Measurements from ENCODE around the gene FHAD1. TPM values are rescaled to one million over a fixed set of nuclear protein-coding genes. Genes with fewer than 3 reads are reported as not detected.
"Not testable (repeated sequence)": the region's sequence is repeated elsewhere in the genome, so short reads cannot be mapped to it uniquely, and the experiment has no call there.

FHAD1 gene
- total RNA-seq, 1 experiment from 2014 or later: 0.87 TPM

GRCh38 chr1:15412843-15413242, 165.8 kb downstream of the FHAD1 start:
- no peak for DNase-seq (ENCODE audit: low read depth)

GRCh38 chr1:15413563-15414444, 166.8 kb downstream of the FHAD1 start:
- no peak for DNase-seq (ENCODE audit: low read depth)

GRCh38 chr1:15414445-15414983, 167.5 kb downstream of the FHAD1 start:
- no peak for DNase-seq (ENCODE audit: low read depth)

- DNase-seq (ENCODE audit: low read depth): peak; percentile 93
Observed at GRCh38 chr1:15417059-15417934, 170.3 kb downstream of the FHAD1 start.

DNA sequence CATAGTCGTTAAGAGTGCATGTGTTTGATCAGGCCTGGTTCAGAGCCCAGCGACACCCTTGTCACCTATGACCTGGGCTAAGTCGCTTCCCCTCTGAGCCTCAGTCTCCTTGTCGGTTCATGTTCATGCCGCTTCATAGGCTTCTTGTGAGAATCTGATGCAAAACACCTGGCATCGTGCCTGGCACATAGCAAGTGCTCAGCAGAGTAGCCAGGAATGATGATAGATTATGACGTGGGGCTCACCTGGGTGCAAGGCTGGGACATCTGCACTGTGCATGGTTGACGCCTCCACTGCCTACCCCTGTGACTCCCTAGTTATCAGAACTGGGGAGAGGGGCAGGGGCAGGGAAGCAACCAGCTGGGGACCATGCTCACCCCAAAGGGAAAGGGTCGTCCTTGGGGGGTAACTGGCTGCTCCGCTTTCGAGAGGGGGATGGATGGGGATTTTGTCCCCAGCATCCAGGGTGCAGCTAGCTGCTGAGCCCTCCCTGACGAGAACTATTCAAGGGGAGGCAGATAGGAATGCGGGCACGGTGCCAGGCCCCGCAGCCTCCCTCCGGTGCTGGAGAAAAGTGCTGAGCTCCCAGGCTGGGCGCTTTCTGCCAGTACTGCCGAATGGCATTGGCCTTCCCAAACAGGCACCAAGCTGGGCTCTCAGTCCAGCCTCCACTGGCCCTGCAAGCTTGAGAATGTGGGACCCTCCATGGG, 171.9 kb downstream of the FHAD1 start:
- DNase-seq (ENCODE audit: low read depth): no peak

DNA sequence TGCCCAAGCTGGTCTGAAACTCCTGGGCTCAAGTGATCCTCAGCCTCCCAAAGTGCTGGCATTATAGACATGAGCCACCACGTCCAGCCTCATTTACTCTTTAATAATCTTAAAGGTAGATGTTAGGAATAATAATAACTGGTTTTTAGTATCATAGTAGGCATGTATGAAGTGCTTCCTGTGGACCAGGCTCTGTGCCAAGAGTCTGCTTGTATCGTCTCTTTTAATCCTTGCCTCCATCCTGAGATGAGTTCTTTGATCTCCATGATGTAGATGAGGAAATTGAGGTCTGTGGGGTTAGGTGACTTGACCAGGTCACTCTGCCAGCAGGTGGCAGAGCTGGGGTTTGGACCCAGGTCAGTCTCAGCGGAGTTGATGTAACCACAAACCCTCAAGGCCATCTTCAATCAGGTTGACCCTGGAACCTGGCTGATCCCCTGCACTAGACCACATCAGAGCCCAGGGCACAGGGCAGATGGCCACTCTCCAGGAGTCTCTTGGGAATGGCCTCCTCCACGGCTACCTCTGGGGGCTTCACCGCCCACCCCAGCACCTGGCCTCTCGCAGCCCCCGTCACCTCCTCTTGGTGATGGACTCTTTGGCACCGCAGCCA, 173.9 kb downstream of the FHAD1 start:
- no peak for DNase-seq (ENCODE audit: low read depth)

DNA sequence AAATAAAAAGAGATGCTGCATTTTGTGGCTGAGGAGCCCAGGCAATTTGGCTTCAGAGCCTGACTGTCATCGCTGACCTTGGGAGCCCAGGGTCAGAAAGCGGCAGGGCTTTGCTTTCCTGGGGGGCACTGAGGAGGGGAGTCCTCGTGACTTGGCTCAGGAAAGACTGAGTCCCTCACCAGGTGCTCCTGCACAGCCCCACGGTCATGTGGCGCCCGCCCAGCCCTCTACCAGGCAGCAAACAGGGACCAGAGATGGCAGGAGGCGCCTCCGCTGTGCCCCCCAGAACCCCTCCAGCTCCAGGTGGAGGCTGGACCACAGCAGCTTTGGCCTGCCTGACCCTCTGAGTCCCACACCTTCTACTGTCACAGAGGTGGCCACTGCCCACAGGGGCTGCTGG, 175.8 kb downstream of the FHAD1 start:
- DNase-seq (ENCODE audit: low read depth): no peak

DNA sequence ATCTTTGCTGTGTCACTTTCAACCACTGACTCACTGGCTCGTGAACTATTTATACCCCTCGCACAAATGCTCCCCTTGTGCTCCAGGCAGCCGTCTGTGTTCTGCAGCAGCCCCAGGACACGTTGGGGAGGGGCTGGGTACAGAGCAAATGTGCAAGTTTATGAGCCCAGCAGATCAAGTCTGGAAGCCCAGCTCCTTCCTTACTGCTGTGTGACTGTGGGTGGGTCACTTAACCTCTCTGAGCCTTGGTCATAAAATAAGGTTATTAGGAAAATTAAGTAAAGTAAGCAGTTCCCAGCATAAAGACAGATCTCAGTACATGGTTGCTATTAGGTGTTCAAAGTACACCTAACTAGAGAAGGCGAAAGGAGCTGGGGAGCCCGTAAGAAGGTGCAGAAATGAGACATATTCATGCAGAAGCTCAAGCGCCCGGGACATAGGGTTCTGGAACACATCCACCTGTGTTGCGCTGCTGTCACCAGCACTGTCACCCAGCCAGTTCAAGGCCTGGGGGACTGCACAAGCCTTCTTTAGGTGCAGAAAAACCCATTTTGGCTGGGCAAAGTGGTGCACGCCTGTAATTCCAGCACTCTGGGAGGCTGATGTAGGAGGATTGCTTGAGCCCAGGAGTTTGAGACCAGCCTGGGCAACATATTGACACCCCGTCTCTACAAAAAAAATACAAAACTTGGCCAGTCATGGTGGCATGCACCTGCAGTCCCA, 176.5 kb downstream of the FHAD1 start:
- DNase-seq (ENCODE audit: low read depth): no peak

DNA sequence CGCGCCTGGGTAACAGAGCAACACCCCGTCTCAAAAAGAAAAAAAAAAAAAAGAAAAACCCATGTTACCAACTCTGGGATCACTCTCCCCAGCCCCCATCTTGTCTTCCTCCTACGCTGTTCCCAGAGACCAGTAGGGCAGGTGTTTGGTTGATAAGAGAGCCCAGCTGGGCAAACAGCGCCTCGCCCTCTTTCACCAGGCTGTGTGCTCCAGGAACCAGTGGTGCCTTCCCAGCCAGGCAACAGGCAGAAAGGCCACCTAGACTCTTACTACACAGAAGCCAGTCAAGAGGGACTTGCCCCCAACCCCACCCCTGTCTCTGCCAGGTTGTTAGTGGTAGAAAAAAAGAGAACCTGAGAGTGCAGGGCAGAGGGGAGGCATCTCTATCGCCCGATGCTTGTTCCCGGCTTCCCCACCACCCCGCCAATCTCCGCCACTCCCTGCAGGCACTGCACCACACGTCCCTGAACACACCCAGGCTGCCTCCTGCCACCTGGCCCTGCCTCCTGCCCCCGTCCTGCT, 177.2 kb downstream of the FHAD1 start:
- no peak for DNase-seq (ENCODE audit: low read depth)

DNA sequence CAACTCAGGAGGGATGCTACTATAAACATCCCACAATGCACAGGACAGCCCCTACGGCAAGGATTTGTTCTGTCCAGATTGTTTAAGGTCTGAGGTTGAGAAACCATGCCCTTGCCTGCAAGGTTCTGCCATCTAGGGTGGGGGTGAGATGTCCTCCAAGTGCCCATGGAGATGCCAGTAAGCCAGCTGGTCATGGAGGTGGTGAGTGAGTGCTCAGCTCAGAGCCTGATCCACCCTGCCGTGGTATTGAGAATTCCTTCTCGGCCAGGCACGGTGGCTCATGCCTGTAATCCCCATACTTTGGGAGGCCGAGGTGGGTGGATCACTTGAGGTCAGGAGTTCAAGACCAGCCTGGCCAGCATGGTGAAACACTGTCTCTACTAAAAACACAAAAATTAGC, 178.0 kb downstream of the FHAD1 start:
- DNase-seq (ENCODE audit: low read depth): no peak

GRCh38 chr1:15425521-15425920, 178.5 kb downstream of the FHAD1 start:
- DNase-seq (ENCODE audit: low read depth): no peak

GRCh38 chr1:15425958-15426357, 178.9 kb downstream of the FHAD1 start:
- no peak for DNase-seq (ENCODE audit: low read depth)

- no peak for DNase-seq (ENCODE audit: low read depth)
Observed at GRCh38 chr1:15426492-15427279, 179.7 kb downstream of the FHAD1 start.

DNA sequence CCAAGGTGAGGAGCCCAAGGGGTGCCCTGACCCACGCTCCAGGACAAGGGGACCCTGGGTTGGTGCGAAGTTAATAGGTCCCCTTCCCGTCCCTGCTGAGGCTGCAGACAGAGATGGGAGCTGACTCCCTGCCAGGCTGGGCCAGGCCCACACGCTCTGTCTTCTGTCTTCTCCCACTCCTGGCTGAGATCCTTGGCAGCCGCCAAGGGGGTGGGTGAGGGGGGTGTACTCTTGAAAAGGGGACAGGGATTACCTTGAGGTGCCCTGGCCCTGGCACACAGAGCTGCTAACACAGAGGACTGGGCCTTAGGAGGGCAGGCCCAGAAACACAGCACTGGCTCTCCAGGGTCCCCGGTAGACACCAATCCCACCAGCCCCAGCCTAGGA, 180.2 kb downstream of the FHAD1 start:
- DNase-seq (ENCODE audit: low read depth): no peak

- DNase-seq (ENCODE audit: low read depth): not testable (repeated sequence)
Observed at GRCh38 chr1:15428252-15428651, 181.2 kb downstream of the FHAD1 start.

DNA sequence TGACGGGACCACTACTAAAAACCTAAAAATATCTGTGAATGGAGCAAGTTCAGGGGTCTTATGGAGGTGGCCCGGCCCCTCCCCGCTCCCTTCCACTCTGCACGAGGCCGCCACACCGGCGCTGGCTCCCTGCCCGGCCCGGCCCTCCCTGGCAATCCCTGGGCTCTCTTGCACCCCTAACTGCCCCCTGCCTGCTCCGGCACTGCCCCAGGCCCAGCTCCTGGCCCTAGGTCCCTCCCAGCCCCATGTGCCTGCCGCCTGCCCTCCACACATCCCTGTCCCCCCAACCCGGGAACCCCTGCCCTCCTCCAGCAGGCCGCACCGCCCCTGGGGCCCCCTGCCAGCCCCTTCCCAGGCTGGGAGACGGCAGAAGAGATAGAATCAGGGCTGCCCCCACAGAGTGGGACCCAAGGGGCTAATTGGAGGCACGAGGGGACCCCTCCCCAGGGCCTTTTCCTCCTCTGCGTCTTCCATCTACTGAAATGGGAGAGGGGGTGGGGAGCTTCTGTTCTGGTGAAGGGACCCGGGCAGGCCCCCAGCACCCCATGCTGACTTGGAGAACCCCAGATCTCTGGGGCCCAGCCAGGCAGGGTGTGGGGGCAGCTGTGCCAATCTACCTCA, 181.9 kb downstream of the FHAD1 start:
- DNase-seq (ENCODE audit: low read depth): no peak

DNA sequence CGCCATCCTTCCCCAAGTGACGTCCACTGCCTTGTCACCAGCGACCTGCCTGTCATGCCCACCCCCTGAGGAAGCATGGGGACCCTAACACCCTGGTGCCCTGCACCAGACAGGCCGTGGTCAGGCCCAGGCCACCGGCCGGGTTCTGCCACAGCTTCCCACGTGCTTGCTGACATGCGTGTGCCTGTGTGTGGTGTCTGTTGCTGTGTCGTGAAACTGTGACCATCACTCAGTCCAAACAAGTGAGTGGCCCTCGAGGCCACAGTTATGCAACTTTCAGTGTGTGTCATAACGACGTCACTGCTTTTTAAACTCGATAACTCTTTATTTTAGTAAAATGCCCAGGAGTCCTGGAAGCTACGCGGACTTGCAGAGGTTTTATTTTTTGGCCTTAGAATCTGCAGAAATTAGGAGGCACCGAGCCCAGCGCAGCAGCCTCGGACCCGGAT, 182.7 kb downstream of the FHAD1 start:
- DNase-seq (ENCODE audit: low read depth): peak; percentile 47

GRCh38 chr1:15430787-15431570, 184.0 kb downstream of the FHAD1 start:
- DNase-seq (ENCODE audit: low read depth): peak; percentile 65
